ENCODE results near the gene SLC13A4. TPM values are rescaled to one million over a fixed set of nuclear protein-coding genes. Genes with fewer than 3 reads are reported as not detected.
"Not testable (repeated sequence)": the region's sequence is repeated elsewhere in the genome, so short reads cannot be mapped to it uniquely, and the experiment has no call there.

SLC13A4 gene
- total RNA-seq, 1 donor = 0.36 TPM

DNA sequence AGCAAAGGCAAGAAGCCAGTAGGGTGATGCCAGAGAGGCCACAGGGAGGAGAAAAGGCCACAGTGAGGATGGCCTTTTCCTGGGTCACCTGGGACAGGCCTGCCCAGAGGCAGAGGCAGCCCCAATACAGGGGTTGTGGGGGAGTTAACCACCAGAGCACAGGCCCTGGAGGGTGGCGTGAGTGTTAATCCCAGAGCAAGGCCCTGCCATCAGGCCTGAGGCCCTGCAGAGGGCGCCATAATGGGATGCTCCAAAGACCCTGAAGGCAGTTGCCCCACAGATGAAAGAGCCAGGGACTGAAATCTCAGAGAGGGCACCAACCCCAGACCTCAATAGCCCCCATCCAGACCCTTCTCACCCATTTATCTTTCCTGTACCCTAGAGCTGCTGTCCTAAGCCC lies 23.9 kb downstream of the SLC13A4 start:
- H3K4me1 ChIP-seq (ENCODE audit: insufficient read depth, low read length) = no peaks in the 10 kb centered on the region
- H3K9me3 ChIP-seq (ENCODE audit: low read depth, low read length) = no peaks in the 10 kb centered on the region
- peak; percentile 62 for DNase-seq (ENCODE audit: insufficient read length, low spot score, missing footprints)
- no peak overlapping the region for H3K4me3 ChIP-seq (ENCODE audit: insufficient read depth, low read length)
- no peak overlapping the region for H2AFZ ChIP-seq (ENCODE audit: low read length)
- H3K27ac ChIP-seq (ENCODE audit: low read depth, low read length) = no peak overlapping the region
- H4K20me1 ChIP-seq (ENCODE audit: insufficient read depth, low read length) = no peaks in the 10 kb centered on the region
- no peaks in the 10 kb centered on the region for H3K36me3 ChIP-seq (ENCODE audit: insufficient read depth, low read length)
- no peaks in the 10 kb centered on the region for H3K79me2 ChIP-seq (ENCODE audit: insufficient read depth, low read length)
- H3K4me2 ChIP-seq (ENCODE audit: insufficient read depth, low read length) = no peak overlapping the region
- TF ChIP-seq, protein P1, sequence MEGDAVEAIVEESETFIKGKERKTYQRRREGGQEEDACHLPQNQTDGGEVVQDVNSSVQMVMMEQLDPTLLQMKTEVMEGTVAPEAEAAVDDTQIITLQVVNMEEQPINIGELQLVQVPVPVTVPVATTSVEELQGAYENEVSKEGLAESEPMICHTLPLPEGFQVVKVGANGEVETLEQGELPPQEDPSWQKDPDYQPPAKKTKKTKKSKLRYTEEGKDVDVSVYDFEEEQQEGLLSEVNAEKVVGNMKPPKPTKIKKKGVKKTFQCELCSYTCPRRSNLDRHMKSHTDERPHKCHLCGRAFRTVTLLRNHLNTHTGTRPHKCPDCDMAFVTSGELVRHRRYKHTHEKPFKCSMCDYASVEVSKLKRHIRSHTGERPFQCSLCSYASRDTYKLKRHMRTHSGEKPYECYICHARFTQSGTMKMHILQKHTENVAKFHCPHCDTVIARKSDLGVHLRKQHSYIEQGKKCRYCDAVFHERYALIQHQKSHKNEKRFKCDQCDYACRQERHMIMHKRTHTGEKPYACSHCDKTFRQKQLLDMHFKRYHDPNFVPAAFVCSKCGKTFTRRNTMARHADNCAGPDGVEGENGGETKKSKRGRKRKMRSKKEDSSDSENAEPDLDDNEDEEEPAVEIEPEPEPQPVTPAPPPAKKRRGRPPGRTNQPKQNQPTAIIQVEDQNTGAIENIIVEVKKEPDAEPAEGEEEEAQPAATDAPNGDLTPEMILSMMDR (IDR thresholded peaks at IDR 0.05; ENCODE audit: extremely low read depth, low read depth, low read length) = peak; percentile 44
- no peaks in the 10 kb centered on the region for H3K27me3 ChIP-seq (ENCODE audit: insufficient read depth, low read length)

DNA sequence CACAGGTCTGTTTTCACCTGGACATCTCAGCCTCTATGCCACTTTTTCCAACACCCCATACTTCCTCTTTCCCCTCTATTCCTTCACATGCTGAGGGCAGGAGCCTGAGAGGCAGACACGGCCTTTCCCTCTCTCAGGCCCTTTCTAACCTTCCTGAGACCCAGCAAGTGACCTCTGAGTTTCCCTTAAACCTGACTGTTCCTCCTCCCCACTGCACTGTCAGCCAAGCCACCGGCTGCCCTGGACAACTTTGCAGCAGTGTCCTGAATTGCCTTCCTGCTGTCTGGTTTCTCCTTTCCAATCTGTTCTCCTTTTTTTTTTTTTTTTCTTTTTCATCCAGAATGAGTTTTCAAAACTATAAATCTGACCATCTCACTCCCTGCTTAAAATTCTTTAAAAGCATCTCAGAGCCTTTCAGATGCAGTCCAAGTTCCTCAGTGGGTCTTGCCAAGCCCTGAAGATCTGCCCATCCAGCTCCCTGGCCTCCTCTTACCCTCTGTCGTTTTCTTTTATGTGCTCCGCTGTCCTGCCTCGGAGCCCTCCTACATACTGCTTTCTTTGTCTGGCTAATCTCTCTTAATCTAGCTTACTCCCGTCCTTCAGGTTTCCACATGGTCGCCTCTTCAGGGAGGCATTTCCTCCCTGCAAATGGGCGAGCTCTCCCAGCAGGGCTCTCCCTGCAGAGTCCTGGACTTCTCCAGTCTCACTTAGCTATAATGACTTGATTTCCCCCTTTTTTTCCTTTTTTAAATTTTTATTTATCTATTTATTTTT lies 30.5 kb downstream of the SLC13A4 start:
- no peaks in the 10 kb centered on the region for H3K27me3 ChIP-seq (ENCODE audit: insufficient read depth, low read length)
- no peaks in the 10 kb centered on the region for H3K79me2 ChIP-seq (ENCODE audit: insufficient read depth, low read length)
- H2AFZ ChIP-seq (ENCODE audit: low read length) = no peak overlapping the region
- H3K36me3 ChIP-seq (ENCODE audit: insufficient read depth, low read length) = no peaks in the 10 kb centered on the region
- H4K20me1 ChIP-seq (ENCODE audit: insufficient read depth, low read length) = no peaks in the 10 kb centered on the region
- no peak overlapping the region for H3K4me3 ChIP-seq (ENCODE audit: insufficient read depth, low read length)
- peaks cover under 1% of the 10 kb centered on the region for H3K4me1 ChIP-seq (ENCODE audit: insufficient read depth, low read length)
- H3K4me2 ChIP-seq (ENCODE audit: insufficient read depth, low read length) = no peak overlapping the region
- DNase-seq (ENCODE audit: insufficient read length, low spot score, missing footprints) = no peak
- H3K27ac ChIP-seq (ENCODE audit: low read depth, low read length) = no peak overlapping the region
- no peaks in the 10 kb centered on the region for H3K9me3 ChIP-seq (ENCODE audit: low read depth, low read length)
- TF ChIP-seq, protein P1 (IDR thresholded peaks at IDR 0.05; ENCODE audit: extremely low read depth, low read depth, low read length) = no peak

DNA sequence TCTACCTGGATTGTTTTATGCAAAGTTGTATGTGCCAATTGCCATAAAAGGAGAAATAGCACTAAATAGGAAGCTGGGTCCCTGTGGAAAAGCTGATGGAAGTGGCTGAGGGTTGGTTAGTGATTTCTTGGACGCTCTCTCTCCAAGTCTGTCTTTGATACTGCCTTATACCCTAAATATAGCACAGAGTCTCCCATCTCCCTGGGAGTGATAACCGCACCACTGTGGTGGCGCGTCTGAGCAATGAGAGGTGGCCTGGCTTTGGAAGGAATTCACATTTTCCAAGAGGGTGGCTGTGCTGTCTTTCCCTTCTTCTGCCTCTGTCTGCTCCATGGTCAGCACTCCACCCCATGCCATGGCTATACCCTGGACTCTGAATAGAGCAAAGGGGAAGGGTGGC lies 34.4 kb downstream of the SLC13A4 start:
- DNase-seq (ENCODE audit: insufficient read length, low spot score, missing footprints) = no peak

DNA sequence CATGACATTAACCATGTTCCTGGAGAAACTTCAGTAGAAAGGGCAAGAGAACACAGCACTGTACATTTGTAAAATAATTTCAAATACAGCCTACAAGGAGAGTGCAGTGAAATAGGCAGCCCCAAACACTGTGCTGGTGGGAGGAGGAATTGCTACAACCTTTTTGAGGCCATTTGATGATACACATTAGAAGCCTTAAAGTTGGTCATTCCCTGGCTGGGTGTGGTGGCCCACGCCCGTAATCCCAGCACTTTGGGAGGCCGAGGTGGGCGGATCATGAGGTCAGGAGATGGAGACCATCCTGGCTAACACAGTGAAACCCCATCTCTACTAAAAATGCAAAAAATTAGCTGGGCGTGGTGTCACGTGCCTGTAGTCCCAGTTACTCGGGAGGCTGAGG lies 35.4 kb downstream of the SLC13A4 start:
- not testable (repeated sequence) for H3K4me3 ChIP-seq (ENCODE audit: insufficient read depth, low read length); H2AFZ ChIP-seq (ENCODE audit: low read length); H3K36me3 ChIP-seq (ENCODE audit: insufficient read depth, low read length); DNase-seq (ENCODE audit: insufficient read length, low spot score, missing footprints); H3K4me2 ChIP-seq (ENCODE audit: insufficient read depth, low read length); H3K9me3 ChIP-seq (ENCODE audit: low read depth, low read length); H3K27me3 ChIP-seq (ENCODE audit: insufficient read depth, low read length); H3K79me2 ChIP-seq (ENCODE audit: insufficient read depth, low read length); H4K20me1 ChIP-seq (ENCODE audit: insufficient read depth, low read length)
- Histone ChIP-seq H3K4me1 (ENCODE audit: insufficient read depth, low read length) (peaks cover 16% of the 10 kb centered on the region), H3K27ac (ENCODE audit: low read depth, low read length) (peak overlapping the region; percentile 72)

More for the DNA sequence above, 34.4 kb downstream of the SLC13A4 start:
- Histone ChIP-seq H3K27ac (ENCODE audit: low read depth, low read length) (no peak overlapping the region), H3K4me3 (ENCODE audit: insufficient read depth, low read length) (no peak overlapping the region), H3K9me3 (ENCODE audit: low read depth, low read length) (no peaks in the 10 kb centered on the region), H3K79me2 (ENCODE audit: insufficient read depth, low read length) (no peaks in the 10 kb centered on the region), H3K27me3 (ENCODE audit: insufficient read depth, low read length) (no peaks in the 10 kb centered on the region), H3K36me3 (ENCODE audit: insufficient read depth, low read length) (no peaks in the 10 kb centered on the region), H3K4me2 (ENCODE audit: insufficient read depth, low read length) (no peak overlapping the region), H4K20me1 (ENCODE audit: insufficient read depth, low read length) (no peaks in the 10 kb centered on the region), H2AFZ (ENCODE audit: low read length) (no peak overlapping the region), H3K4me1 (ENCODE audit: insufficient read depth, low read length) (peaks cover 16% of the 10 kb centered on the region)
- TF ChIP-seq, protein P1 (IDR thresholded peaks at IDR 0.05; ENCODE audit: extremely low read depth, low read depth, low read length) = no peak
